HEK293 (cell line): ENCODE results near the gene TP53AIP1.

Experiments used
- CTCF ChIA-PET: fragments of 350-600 bp; formaldehyde crosslinking; extraction: SDS; loops from one replicate; lab custom pipeline; 2021; ENCODE audit warnings: antibody characterized with exemption; lab: Yijun Ruan, JAX
- POLR2A ChIA-PET: fragments of 300-600 bp; formaldehyde crosslinking; extraction: SDS; loops from one replicate; lab custom pipeline; 2020; ENCODE audit warnings: antibody characterized with exemption, inconsistent platforms; lab: Yijun Ruan, JAX
- H3K27ac ChIP-seq: fragments of 200-500 bp; sonication (Bioruptor generic); 2 replicates; pipeline ENCODE4 v1.5.1; 2014; ENCODE audit warnings: low read depth, low read length, control low read depth, inconsistent platforms; ENCODE audit errors: extremely low read depth
- H3K36me3 ChIP-seq, 2 experiments: fragments of 200-500 bp in 1 of 2; sonication (Bioruptor generic) in 1 of 2; 1 replicate in 1 of 2; 2 replicates in 1 of 2; pipeline ENCODE4 v1.5.1; 2014 to 2017; ENCODE audit warnings: inconsistent platforms in 2 of 2, low read length in 2 of 2; ENCODE audit not compliant: control insufficient read depth in 2 of 2, insufficient read depth in 1 of 2
- H3K4me1 ChIP-seq: fragments of 200-500 bp; sonication (Bioruptor generic); 2 replicates; pipeline ENCODE4 v1.5.1; 2014; ENCODE audit warnings: mild to moderate bottlenecking, low read length, inconsistent platforms; ENCODE audit not compliant: control insufficient read depth, insufficient read depth
- H3K4me3 ChIP-seq: 2 replicates; pipeline ENCODE4 v1.5.1; 2011; ENCODE audit warnings: low read depth, mild to moderate bottlenecking, control low read depth, low read length, moderate library complexity
- H3K9me3 ChIP-seq: fragments of 200-500 bp; sonication (Bioruptor generic); 2 replicates; pipeline ENCODE4 v1.5.1; 2014; ENCODE audit warnings: low read depth, low read length, inconsistent platforms; ENCODE audit not compliant: control insufficient read depth, insufficient read depth
- BCL11A ChIP-seq: fragments of 450-650 bp; formaldehyde crosslinking; IDR thresholded peaks from 2 replicates; pipeline ENCODE4 v1.5.1; 2016; ENCODE audit warnings: low read depth, missing biosample characterization, missing genetic modification characterization
- IKZF3 ChIP-seq: fragments of 450-650 bp; IDR thresholded peaks from 2 replicates; pipeline ENCODE4 v1.5.0; 2018; ENCODE audit warnings: missing biosample characterization, mild to moderate bottlenecking, missing genetic modification characterization, moderate library complexity
- MZF1 ChIP-seq: fragments of 450-650 bp; formaldehyde crosslinking; IDR thresholded peaks from 2 replicates; pipeline ENCODE4 v1.5.1; 2017; ENCODE audit warnings: missing biosample characterization, missing genetic modification characterization, borderline replicate concordance
- PRDM10 ChIP-seq: fragments of 450-650 bp; formaldehyde crosslinking; IDR thresholded peaks from 2 replicates; pipeline ENCODE4 v1.5.1; 2016; ENCODE audit warnings: missing biosample characterization, missing genetic modification characterization
- PRDM6 ChIP-seq: fragments of 450-650 bp; formaldehyde crosslinking; IDR thresholded peaks from 2 replicates; pipeline ENCODE4 v1.5.1; 2017; ENCODE audit warnings: missing biosample characterization, missing genetic modification characterization
- SCRT2 ChIP-seq: fragments of 450-650 bp; formaldehyde crosslinking; IDR thresholded peaks from 2 replicates; pipeline ENCODE4 v1.5.1; 2016; ENCODE audit warnings: missing biosample characterization, missing genetic modification characterization
- SP7 ChIP-seq: fragments of 450-650 bp; formaldehyde crosslinking; IDR thresholded peaks from 2 replicates; pipeline ENCODE4 v1.5.1; 2016; ENCODE audit warnings: missing biosample characterization, missing genetic modification characterization
- ZNF140 ChIP-seq: fragments of 450-650 bp; formaldehyde crosslinking; IDR thresholded peaks from 2 replicates; pipeline ENCODE4 v1.5.1; 2016; ENCODE audit warnings: missing biosample characterization, missing genetic modification characterization
- ZNF16 ChIP-seq: fragments of 450-650 bp; formaldehyde crosslinking; IDR thresholded peaks from 2 replicates; pipeline ENCODE4 v1.5.1; 2016; ENCODE audit warnings: low read depth, missing biosample characterization, missing genetic modification characterization
- ZNF18 ChIP-seq: fragments of 450-650 bp; formaldehyde crosslinking; IDR thresholded peaks from 2 replicates; pipeline ENCODE4 v1.5.1; 2016; ENCODE audit warnings: missing biosample characterization, missing genetic modification characterization
- ZNF19 ChIP-seq: fragments of 450-650 bp; formaldehyde crosslinking; IDR thresholded peaks from 2 replicates; pipeline ENCODE4; 2016; ENCODE audit warnings: missing biosample characterization, missing genetic modification characterization, low read depth
- ZNF391 ChIP-seq: fragments of 450-650 bp; formaldehyde crosslinking; IDR thresholded peaks from 2 replicates; pipeline ENCODE4 v1.5.1; 2016; ENCODE audit warnings: low read depth, missing biosample characterization, missing genetic modification characterization, borderline replicate concordance
- ZNF501 ChIP-seq: fragments of 450-650 bp; formaldehyde crosslinking; IDR thresholded peaks from 2 replicates; pipeline ENCODE4 v1.5.1; 2016; ENCODE audit warnings: missing biosample characterization, missing genetic modification characterization
- ZNF530 ChIP-seq: fragments of 450-650 bp; formaldehyde crosslinking; IDR thresholded peaks from 2 replicates; pipeline ENCODE4 v1.5.1; 2016; ENCODE audit warnings: low read depth, missing biosample characterization, missing genetic modification characterization
- ZNF580 ChIP-seq: fragments of 450-650 bp; formaldehyde crosslinking; IDR thresholded peaks from 2 replicates; pipeline ENCODE4 v1.5.1; 2016; ENCODE audit warnings: missing biosample characterization, missing genetic modification characterization
- ZNF654 ChIP-seq: fragments of 450-650 bp; formaldehyde crosslinking; IDR thresholded peaks from 2 replicates; pipeline ENCODE4 v1.5.1; 2016; ENCODE audit warnings: low read depth, missing biosample characterization, missing genetic modification characterization
- TF ChIP-seq, protein P1 (sequence below): fragments of 450-650 bp; formaldehyde crosslinking; IDR thresholded peaks from 2 replicates; pipeline ENCODE4 v1.5.1; 2016; ENCODE audit warnings: missing biosample characterization, missing genetic modification characterization

Gene TP53AIP1

GRCh38 chr11:128914216-128915148 is 28.2 kb downstream of the TP53AIP1 start:
- no peak overlapping the region for H3K4me3 ChIP-seq
- POLR2A ChIA-PET: interaction anchor here (0.5 kb wide), 2 partner anchors 171 to 1088 kb away, joined by 3 to 4 read pairs; partner anchors contain the start of gene PRDM10
- CTCF ChIA-PET: interaction anchor here (0.6 to 1.3 kb wide), 2 partner anchors 30 to 111 kb away, joined by 4 to 6 read pairs; no protein-coding TSS in a partner anchor
- H3K36me3 ChIP-seq: no peaks in the 10 kb centered on the region
- TF ChIP-seq, protein P1, sequence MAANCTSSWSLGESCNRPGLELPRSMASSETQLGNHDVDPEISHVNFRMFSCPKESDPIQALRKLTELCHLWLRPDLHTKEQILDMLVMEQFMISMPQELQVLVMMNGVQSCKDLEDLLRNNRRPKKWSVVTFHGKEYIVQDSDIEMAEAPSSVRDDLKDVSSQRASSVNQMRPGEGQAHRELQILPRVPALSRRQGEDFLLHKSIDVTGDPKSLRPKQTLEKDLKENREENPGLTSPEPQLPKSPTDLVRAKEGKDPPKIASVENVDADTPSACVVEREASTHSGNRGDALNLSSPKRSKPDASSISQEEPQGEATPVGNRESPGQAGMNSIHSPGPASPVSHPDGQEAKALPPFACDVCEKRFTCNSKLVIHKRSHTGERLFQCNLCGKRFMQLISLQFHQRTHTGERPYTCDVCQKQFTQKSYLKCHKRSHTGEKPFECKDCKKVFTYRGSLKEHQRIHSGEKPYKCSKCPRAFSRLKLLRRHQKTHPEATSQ (tag by site-specific recombination): no peak
- TF ChIP-seq PRDM10 (tag by site-specific recombination) (no peak), ZNF391 (tag by site-specific recombination) (no peak), SCRT2 (no peak), BCL11A (no peak), ZNF501 (tag by site-specific recombination) (no peak), MZF1 (tag by site-specific recombination) (no peak), IKZF3 (tag by site-specific recombination) (no peak), ZNF19 (tag by site-specific recombination) (no peak), SP7 (no peak), ZNF140 (no peak), PRDM6 (tag by site-specific recombination) (no peak), ZNF530 (no peak), ZNF18 (tag by site-specific recombination) (no peak), ZNF16 (tag by site-specific recombination) (no peak), ZNF580 (tag by site-specific recombination) (no peak), ZNF654 (tag by site-specific recombination) (no peak)
- TF ChIP-seq, all 188 proteins: peak for 0
- Histone ChIP-seq H3K9me3 (no peaks in the 10 kb centered on the region), H3K27ac (no peak overlapping the region), H3K4me1 (no peaks in the 10 kb centered on the region)
